AG10803 (cell line): ENCODE results near the gene FGF18.

Experiments used
- DNase-seq: peaks from one replicate; pipeline ENCODE4 v3.0.0; 2010; ENCODE audit warnings: low read depth
- H3K4me3 ChIP-seq: 2 replicates; pipeline ENCODE4 v1.5.1; 2011; ENCODE audit warnings: mild to moderate bottlenecking, low read length, control low read depth
- TF ChIP-seq, protein P1 (sequence below): conservative IDR thresholded peaks from 2 replicates; pipeline ENCODE4 v1.5.1; 2011; ENCODE audit warnings: mild to moderate bottlenecking, low read length, control low read depth, inconsistent platforms

FGF18 gene

DNA sequence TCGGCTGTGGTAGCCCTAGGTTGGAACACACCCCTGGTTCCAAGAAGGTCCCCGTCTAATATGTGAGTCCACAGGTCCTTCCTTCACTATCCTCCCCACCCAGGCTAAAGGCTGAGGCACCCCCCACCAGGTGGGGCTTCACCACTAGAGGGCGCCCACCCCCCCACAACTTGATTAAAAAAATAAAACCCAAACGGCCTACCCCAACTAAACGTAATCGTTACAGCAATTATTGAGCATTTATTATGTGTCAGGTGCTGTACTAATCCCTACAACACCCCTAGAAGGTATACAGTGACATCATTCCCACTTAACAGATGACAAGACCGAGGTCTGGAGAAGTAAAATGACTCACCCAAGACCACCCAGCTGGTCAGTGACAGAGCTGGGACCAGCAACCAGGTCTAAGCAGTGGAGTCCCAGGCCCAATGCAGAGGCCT lies 65.0 kb downstream of the FGF18 start:
- TF ChIP-seq, protein P1, sequence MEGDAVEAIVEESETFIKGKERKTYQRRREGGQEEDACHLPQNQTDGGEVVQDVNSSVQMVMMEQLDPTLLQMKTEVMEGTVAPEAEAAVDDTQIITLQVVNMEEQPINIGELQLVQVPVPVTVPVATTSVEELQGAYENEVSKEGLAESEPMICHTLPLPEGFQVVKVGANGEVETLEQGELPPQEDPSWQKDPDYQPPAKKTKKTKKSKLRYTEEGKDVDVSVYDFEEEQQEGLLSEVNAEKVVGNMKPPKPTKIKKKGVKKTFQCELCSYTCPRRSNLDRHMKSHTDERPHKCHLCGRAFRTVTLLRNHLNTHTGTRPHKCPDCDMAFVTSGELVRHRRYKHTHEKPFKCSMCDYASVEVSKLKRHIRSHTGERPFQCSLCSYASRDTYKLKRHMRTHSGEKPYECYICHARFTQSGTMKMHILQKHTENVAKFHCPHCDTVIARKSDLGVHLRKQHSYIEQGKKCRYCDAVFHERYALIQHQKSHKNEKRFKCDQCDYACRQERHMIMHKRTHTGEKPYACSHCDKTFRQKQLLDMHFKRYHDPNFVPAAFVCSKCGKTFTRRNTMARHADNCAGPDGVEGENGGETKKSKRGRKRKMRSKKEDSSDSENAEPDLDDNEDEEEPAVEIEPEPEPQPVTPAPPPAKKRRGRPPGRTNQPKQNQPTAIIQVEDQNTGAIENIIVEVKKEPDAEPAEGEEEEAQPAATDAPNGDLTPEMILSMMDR: peak; percentile 64
- no peak overlapping the region for H3K4me3 ChIP-seq
- DNase-seq: peak; percentile 18

DNA sequence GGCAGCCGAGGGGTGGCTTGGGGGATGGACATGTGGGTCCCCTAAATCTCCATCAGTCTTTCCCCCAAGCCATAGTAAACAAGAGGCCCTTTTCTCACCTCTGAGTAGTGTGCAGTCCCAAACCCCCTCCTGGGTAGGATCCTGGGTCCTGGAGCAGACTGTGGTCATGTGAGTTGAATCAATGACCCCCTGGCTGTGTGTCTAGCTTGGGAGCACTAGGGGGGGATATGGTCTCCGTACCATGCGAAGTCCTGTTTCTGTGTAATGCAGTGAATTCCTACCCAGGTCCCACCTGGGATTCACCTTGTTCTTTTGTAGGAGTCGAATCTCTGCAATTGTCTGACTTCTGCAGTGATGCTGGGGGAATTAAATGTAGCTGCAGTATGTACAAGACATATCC lies 66.2 kb downstream of the FGF18 start:
- TF ChIP-seq, protein P1: no peak
- no peak overlapping the region for H3K4me3 ChIP-seq
- no peak for DNase-seq

DNA sequence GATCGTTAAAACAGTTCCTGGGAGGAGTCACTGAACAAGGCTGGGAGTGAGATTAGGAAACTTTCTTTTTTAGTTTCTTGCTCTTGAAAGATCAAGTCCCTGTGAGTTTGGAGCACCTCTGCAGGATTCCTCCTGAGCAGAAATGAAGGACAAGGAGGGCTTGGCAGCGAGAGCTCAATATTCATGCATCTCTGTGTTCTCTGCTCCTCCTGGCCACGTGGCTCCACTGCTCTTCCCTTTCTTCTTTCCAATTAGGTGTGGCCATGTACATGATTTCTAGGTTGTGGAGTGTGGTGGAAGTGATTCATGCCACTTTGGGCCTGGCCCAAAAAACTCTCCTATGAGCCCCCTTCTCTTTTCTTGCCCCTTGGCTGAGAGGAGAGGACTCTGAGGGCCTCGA lies 67.2 kb downstream of the FGF18 start:
- no peak overlapping the region for H3K4me3 ChIP-seq
- TF ChIP-seq, protein P1: no peak
- DNase-seq: no peak

DNA sequence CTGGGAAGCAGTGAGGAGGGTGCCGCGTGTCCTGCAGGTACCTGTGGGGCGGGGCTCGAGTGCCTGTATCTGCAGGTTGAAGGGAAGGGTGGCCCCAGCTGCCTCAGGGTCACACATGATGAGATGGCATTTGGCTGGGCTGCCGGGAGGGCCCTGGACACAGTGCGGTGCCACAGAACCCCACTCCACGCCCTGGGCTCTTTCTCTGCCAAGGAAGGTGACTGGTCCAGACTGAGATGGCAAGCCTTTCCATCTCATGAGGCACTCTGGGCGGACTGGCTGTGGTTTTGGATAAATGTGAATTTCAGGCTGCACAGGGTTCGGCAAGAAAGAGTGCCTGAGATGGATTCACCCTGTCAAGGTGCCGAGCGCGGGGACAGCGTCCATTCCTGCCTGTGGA lies 69.4 kb downstream of the FGF18 start:
- TF ChIP-seq, protein P1: no peak
- no peak for DNase-seq
- no peak overlapping the region for H3K4me3 ChIP-seq

DNA sequence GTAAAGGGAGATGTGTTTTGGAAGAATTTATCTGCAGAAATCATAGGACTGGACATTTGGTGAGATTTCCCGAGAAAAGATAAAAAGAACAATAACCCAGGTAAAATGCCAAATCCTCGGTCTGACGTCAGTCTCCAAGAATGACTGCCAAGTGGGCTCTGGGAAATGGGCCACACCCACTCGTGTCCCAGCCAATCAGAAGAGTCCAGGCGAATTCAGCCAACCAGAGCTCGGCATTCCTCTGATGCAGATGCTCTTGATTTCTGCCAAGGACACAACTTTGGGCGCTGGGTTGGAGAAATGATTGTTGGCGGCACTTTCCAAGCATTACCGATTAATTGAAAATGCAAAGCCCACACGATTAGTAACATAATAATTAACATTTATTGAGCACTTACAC lies 73.3 kb downstream of the FGF18 start:
- TF ChIP-seq, protein P1: no peak
- DNase-seq: no peak

DNA sequence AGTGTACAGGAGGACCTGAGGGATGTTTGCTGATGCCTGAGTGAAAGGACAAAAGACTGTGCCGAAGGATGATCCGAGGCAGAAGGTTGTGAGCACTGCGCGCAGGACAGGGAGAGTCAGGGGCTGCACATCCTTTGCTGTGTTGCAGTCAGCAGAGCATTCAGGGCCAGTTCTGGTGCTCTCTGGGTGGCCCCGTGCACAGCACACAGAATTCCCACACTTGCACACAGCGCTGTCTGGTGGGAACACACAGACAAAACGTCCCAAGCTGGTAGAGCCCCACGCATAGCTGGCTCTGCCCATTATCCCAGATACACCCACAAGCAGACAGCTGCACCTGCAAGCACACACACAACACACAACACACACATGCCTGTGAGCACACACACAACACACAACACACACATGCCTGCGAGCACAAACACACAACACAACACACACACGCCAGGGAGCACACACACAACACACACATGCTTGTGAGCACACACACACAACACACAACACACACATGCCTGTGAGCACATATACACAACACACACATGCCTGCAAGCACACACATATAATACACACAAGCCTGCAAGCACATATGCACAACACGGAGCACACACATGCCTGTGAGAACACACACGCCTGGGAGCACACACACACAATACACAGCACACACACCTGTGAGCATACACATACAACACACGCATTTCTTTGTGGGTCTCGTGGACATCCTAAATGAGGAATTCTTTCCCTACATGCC lies 74.4 kb downstream of the FGF18 start:
- TF ChIP-seq, protein P1: no peak
- H3K4me3 ChIP-seq: no peak overlapping the region
- no peak for DNase-seq

More for the DNA sequence above, 73.3 kb downstream of the FGF18 start:
- H3K4me3 ChIP-seq: no peak overlapping the region

DNA sequence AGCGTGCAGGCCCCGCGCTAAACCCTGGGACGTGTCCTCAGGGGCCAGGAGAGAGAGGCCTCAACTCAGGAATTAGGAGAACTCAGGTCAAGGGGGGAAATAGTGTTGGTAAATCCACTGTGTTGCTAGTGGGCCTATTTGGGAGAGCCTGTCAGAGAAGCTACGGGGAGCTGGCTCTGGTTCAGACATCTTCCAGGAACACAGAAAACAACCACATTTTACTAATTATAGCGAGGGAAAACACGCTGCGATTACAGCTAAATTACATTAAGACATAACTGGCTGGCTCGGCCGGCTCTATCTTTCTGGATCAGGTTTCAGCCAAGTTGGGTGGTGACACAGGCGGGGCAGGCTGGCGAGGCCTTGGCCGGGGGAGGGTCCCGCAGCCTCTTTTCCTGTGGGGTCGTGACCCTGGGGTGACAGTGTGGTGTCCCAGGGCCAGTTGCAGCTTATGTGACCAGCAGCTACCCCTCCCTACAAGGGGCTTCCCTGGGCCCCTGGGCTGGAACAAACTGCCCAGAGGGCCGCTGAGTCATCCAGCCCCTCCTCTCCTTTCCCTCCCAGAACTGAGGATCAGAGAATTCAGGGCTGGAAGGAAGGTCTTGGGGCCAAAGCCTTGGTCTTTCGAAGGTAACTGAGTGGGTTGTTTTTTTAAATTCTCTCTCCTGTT lies 75.1 kb downstream of the FGF18 start:
- H3K4me3 ChIP-seq: peak overlapping the region; percentile 20; the same call in 1 of the 2 replicates
- TF ChIP-seq, protein P1: no peak
- DNase-seq: peak; percentile 86
